ENCODE results near the gene ILF3.
A peak's percentile ranks its signal among the peaks of the same experiment; 100 is the strongest.

The ILF3 gene

DNA sequence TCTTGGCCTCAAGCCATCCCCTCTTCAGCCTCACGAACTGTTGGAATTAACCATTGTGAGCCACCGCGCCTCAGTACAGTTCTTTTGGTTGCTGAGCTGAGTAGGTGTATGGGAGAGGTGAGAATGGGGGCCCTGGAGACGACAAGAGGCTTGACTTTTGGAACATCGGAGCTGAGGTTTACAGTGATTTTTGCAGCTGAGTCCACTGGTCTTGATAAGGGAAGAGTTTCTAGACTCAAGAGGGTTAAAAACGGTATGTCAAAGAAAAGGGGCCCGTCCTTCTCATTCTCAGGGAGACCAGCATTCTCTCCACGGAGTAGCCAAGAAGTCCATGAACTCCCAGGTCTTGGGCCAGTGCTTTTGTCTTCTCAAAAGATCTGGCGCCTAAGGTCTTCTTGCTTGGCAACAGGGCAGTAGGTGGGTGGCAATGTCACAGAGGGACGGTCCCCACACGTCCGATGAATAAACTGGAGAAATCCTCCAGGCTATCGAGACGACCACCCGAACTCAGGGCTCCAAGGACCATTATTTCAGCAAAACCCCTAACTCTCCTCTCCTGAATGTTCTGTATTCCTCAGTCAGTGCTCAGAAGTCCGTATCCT lies 40.7 kb downstream of the ILF3 start:
- Histone ChIP-seq H3K4me3 (ENCODE audit: low read length) (no peak overlapping the region), H2BK15ac (replicated peaks; ENCODE audit: low read depth) (no peak overlapping the region), H3K9ac (ENCODE audit: low read length) (peak overlapping the region; percentile 35), H3K18ac (ENCODE audit: low read length) (no peak overlapping the region), H3K79me1 (ENCODE audit: low read length) (peaks cover 4% of the 10 kb centered on the region), H3K4me1 (ENCODE audit: control insufficient read depth, low read depth, low read length) (no peaks in the 10 kb centered on the region), H2BK5ac (ENCODE audit: low read length) (no peak overlapping the region), H3K27me3 (ENCODE audit: insufficient read depth, low read length, poor library complexity) (no peaks in the 10 kb centered on the region), H3K56ac (ENCODE audit: low read length) (no peak overlapping the region), H2AK5ac (ENCODE audit: low read length) (no peak overlapping the region), H4K5ac (ENCODE audit: low read length) (no peak overlapping the region), H3K23ac (ENCODE audit: low read length) (no peak overlapping the region), H3K79me2 (ENCODE audit: control insufficient read depth, insufficient read depth, low read length) (no peaks in the 10 kb centered on the region), H3K4ac (ENCODE audit: low read depth, low read length) (no peak overlapping the region), H4K8ac (ENCODE audit: low read depth, low read length) (no peak overlapping the region), H3K4me2 (ENCODE audit: low read length) (no peak overlapping the region), H3K36me3 (ENCODE audit: control insufficient read depth, insufficient read depth, low read length) (peaks cover 11% of the 10 kb centered on the region), H2BK120ac (ENCODE audit: low read depth, low read length) (no peak overlapping the region), H3K27ac (ENCODE audit: low read depth, low read length) (no peak overlapping the region)
- no CpG with 5 or more reads among the region's 16 CpGs for WGBS (ENCODE audit: extremely low coverage, insufficient coverage, low lambda C conversion rate)
- no peak for DNase-seq

DNA sequence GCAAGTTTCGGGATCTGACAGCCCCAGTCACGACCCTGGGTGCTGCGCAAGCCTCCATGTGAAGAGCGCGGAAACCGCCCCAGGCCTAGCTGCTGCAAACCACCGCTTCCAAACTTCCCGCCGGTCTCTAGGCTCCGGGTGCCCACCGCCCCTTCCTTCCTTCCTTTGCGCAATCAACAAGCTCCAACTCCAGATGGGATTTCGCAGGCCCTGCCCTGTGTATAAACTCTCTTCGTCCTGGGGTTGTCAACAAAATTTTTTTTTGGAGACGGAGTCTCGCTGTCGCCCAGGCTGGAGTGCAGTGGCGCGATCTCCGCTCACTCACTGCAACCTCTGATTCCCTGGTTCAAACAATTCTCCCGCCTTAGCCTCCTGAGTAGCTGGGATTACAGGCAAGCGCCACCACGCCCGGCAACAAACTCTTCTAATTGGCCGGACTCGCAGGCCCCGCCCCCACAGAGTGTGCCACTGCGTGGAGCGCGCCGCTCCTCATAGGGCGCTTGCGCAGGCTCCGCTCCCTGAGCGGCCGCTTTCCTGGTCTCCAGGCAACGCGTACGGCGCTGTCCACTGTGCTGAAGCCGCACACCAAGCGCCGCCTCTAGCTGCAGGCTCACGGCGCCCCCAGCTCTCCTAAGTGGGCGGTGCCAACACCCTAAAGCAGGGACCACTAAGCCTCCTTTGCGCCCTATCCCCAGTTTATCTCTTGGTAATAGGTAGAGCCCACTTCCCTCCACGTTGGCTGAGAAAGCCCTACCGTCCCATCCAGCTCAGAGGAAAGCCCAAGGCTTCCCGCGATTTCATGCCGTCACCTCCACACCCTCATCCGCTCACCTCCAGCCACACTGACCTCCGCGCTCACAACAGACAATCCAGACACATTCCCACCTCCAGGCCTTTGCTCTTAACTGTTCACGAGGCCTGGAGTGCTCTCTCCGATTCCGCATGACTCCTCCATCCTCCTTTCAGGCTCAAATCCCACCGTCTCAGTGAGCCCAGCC lies 41.6 kb downstream of the ILF3 start:
- Histone ChIP-seq H3K4ac (ENCODE audit: low read depth, low read length) (no peak overlapping the region), H3K4me3 (ENCODE audit: low read length) (no peak overlapping the region), H3K23ac (ENCODE audit: low read length) (no peak overlapping the region), H2AK5ac (ENCODE audit: low read length) (no peak overlapping the region), H4K5ac (ENCODE audit: low read length) (no peak overlapping the region), H4K8ac (ENCODE audit: low read depth, low read length) (no peak overlapping the region), H3K56ac (ENCODE audit: low read length) (no peak overlapping the region), H3K4me1 (ENCODE audit: control insufficient read depth, low read depth, low read length) (no peaks in the 10 kb centered on the region), H3K79me2 (ENCODE audit: control insufficient read depth, insufficient read depth, low read length) (no peaks in the 10 kb centered on the region), H3K27ac (ENCODE audit: low read depth, low read length) (no peak overlapping the region), H3K79me1 (ENCODE audit: low read length) (peaks cover 4% of the 10 kb centered on the region), H2BK15ac (replicated peaks; ENCODE audit: low read depth) (no peak overlapping the region), H3K36me3 (ENCODE audit: control insufficient read depth, insufficient read depth, low read length) (peaks cover 11% of the 10 kb centered on the region), H2BK5ac (ENCODE audit: low read length) (no peak overlapping the region), H2BK120ac (ENCODE audit: low read depth, low read length) (no peak overlapping the region), H3K4me2 (ENCODE audit: low read length) (peak overlapping the region; percentile 17), H3K9ac (ENCODE audit: low read length) (peak overlapping the region; percentile 35), H3K27me3 (ENCODE audit: insufficient read depth, low read length, poor library complexity) (no peaks in the 10 kb centered on the region), H3K18ac (ENCODE audit: low read length) (no peak overlapping the region)
- DNase-seq = peak; percentile 98
- WGBS (ENCODE audit: extremely low coverage, insufficient coverage, low lambda C conversion rate) = no CpG with 5 or more reads among the region's 59 CpGs

DNA sequence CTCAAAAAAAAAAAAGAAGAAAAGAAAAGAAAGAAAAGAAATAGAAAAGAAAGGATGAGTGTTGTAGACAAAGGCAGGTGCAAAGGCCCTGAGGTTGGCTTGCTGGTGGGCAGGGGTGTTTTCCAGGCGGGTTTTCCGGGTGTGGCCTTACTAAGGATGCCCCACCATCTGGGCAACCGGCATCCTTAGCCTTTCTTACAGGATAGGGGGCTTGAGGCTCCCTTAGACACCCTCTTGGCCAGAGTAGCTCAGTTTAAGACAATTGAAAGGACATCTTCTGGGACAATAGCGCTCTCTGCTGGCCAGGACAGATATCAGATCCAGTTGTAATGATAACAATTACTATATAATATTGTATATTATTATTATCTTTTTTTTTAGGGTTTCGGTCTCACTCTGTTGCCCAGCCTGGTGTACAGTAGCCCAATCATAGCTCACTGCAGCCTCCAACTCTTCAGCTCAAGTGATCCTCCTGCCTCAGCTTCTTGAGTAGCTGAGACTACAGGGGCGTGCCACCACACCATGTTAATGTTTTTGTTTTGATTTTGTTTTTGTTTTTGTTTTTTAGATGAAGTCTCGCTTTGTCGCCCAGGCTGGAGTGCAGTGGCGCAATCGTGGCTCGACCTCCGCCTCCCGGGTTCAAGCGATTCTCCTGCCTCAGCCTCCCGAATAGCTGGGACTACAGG lies 45.6 kb downstream of the ILF3 start:
- Histone ChIP-seq H4K5ac (ENCODE audit: low read length) (no peak overlapping the region), H3K4me3 (ENCODE audit: low read length) (no peak overlapping the region), H3K36me3 (ENCODE audit: control insufficient read depth, insufficient read depth, low read length) (no peaks in the 10 kb centered on the region), H3K18ac (ENCODE audit: low read length) (no peak overlapping the region), H3K79me1 (ENCODE audit: low read length) (no peaks in the 10 kb centered on the region), H3K56ac (ENCODE audit: low read length) (no peak overlapping the region), H3K4ac (ENCODE audit: low read depth, low read length) (no peak overlapping the region), H3K23ac (ENCODE audit: low read length) (no peak overlapping the region), H4K8ac (ENCODE audit: low read depth, low read length) (no peak overlapping the region), H3K4me2 (ENCODE audit: low read length) (no peak overlapping the region), H2BK120ac (ENCODE audit: low read depth, low read length) (no peak overlapping the region), H2BK15ac (replicated peaks; ENCODE audit: low read depth) (no peak overlapping the region), H3K9ac (ENCODE audit: low read length) (no peak overlapping the region), H3K27ac (ENCODE audit: low read depth, low read length) (no peak overlapping the region), H3K4me1 (ENCODE audit: control insufficient read depth, low read depth, low read length) (no peaks in the 10 kb centered on the region), H3K79me2 (ENCODE audit: control insufficient read depth, insufficient read depth, low read length) (no peaks in the 10 kb centered on the region), H2BK5ac (ENCODE audit: low read length) (no peak overlapping the region), H3K27me3 (ENCODE audit: insufficient read depth, low read length, poor library complexity) (no peaks in the 10 kb centered on the region), H2AK5ac (ENCODE audit: low read length) (no peak overlapping the region)
- no CpG with 5 or more reads among the region's 15 CpGs for WGBS (ENCODE audit: extremely low coverage, insufficient coverage, low lambda C conversion rate)
- DNase-seq = peak; percentile 74

DNA sequence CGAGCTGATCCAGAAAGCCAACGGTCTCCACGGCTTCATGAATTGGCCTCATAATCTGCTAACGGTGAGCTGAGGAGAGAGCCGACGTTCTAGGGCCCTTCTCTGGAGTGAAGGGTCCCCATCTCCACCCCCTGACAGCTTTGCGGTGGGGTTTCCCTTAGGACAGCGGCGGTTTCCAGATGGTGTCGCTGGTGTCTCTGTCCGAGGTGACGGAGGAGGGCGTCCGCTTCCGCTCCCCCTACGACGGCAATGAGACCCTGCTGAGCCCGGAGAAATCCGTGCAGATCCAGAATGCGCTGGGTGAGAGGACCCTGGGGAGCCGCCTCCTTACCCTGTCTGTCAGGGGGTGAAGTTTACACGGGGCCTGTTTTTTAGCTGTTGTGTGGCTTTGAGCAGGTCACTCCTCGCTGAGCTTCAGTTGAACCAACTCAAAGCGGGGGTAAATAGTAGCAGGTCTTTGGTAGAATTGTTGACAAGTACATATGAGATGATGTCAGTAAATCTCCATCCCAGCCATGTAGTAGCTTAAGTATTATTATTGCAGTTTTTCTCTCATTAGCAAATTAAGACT lies 47.9 kb downstream of the ILF3 start:
- peak; percentile 77 for DNase-seq
- peak overlapping the region; percentile 83 for H3K56ac ChIP-seq (ENCODE audit: low read length)
- no CpG with 5 or more reads among the region's 24 CpGs for WGBS (ENCODE audit: extremely low coverage, insufficient coverage, low lambda C conversion rate)

DNA sequence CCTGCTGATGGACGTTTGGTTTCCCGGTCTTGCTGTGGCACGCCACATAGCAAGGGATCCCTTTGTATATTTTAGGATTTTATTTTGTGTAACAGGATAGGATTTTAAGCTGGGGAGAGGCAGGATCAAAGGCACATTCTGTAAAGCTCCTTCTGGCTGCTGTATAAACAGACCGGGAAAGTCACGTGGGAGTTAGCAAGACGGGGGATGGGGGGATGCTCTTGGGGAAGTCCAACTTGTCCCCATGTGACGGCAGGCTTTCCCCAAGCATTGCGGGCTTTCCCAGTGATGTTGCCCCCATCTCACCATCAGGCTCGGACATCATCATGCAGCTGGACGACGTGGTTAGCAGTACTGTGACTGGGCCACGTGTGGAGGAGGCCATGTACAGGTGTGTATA lies 52.8 kb downstream of the ILF3 start:
- Histone ChIP-seq H3K27ac (ENCODE audit: low read depth, low read length) (no peak overlapping the region), H2BK5ac (ENCODE audit: low read length) (no peak overlapping the region), H3K4me2 (ENCODE audit: low read length) (no peak overlapping the region), H3K4me1 (ENCODE audit: control insufficient read depth, low read depth, low read length) (no peaks in the 10 kb centered on the region), H3K18ac (ENCODE audit: low read length) (no peak overlapping the region), H3K36me3 (ENCODE audit: control insufficient read depth, insufficient read depth, low read length) (no peaks in the 10 kb centered on the region), H2BK120ac (ENCODE audit: low read depth, low read length) (no peak overlapping the region), H3K27me3 (ENCODE audit: insufficient read depth, low read length, poor library complexity) (no peaks in the 10 kb centered on the region), H3K23ac (ENCODE audit: low read length) (no peak overlapping the region), H3K56ac (ENCODE audit: low read length) (no peak overlapping the region), H2AK5ac (ENCODE audit: low read length) (no peak overlapping the region), H3K79me1 (ENCODE audit: low read length) (no peaks in the 10 kb centered on the region), H2BK15ac (replicated peaks; ENCODE audit: low read depth) (no peak overlapping the region), H3K4me3 (ENCODE audit: low read length) (no peak overlapping the region), H4K8ac (ENCODE audit: low read depth, low read length) (no peak overlapping the region), H3K79me2 (ENCODE audit: control insufficient read depth, insufficient read depth, low read length) (no peaks in the 10 kb centered on the region), H4K5ac (ENCODE audit: low read length) (no peak overlapping the region), H3K4ac (ENCODE audit: low read depth, low read length) (no peak overlapping the region), H3K9ac (ENCODE audit: low read length) (no peak overlapping the region)
- no CpG with 5 or more reads among the region's 12 CpGs for WGBS (ENCODE audit: extremely low coverage, insufficient coverage, low lambda C conversion rate)
- no peak for DNase-seq

More for the DNA sequence above, 47.9 kb downstream of the ILF3 start:
- Histone ChIP-seq H3K4me1 (ENCODE audit: control insufficient read depth, low read depth, low read length) (no peaks in the 10 kb centered on the region), H3K9ac (ENCODE audit: low read length) (peak overlapping the region; percentile 83), H3K79me2 (ENCODE audit: control insufficient read depth, insufficient read depth, low read length) (no peaks in the 10 kb centered on the region), H3K4me3 (ENCODE audit: low read length) (peak overlapping the region; percentile 47), H3K23ac (ENCODE audit: low read length) (no peak overlapping the region), H3K4me2 (ENCODE audit: low read length) (peak overlapping the region; percentile 71), H4K8ac (ENCODE audit: low read depth, low read length) (no peak overlapping the region), H3K27ac (ENCODE audit: low read depth, low read length) (no peak overlapping the region), H2BK5ac (ENCODE audit: low read length) (no peak overlapping the region), H2BK15ac (replicated peaks; ENCODE audit: low read depth) (no peak overlapping the region), H3K36me3 (ENCODE audit: control insufficient read depth, insufficient read depth, low read length) (no peaks in the 10 kb centered on the region), H2BK120ac (ENCODE audit: low read depth, low read length) (no peak overlapping the region), H3K4ac (ENCODE audit: low read depth, low read length) (no peak overlapping the region), H3K27me3 (ENCODE audit: insufficient read depth, low read length, poor library complexity) (no peaks in the 10 kb centered on the region), H4K5ac (ENCODE audit: low read length) (no peak overlapping the region), H2AK5ac (ENCODE audit: low read length) (no peak overlapping the region), H3K18ac (ENCODE audit: low read length) (no peak overlapping the region), H3K79me1 (ENCODE audit: low read length) (no peaks in the 10 kb centered on the region)
